Measurements from ENCODE around the gene WDR19. TPM values are rescaled to one million over a fixed set of nuclear protein-coding genes. Genes with fewer than 3 reads are reported as not detected.

Gene WDR19
- total RNA-seq, 1 experiment from 2014 or later = 23.3 TPM

- WGBS (ENCODE audit: extremely low coverage, insufficient read length, low lambda C conversion rate) = no CpG with 5 or more reads among the region's 2 CpGs
- H3K9me3 ChIP-seq (ENCODE audit: control insufficient read depth, low read depth, low read length) = no peaks in the 10 kb centered on the region
- no peak overlapping the region for H2BK120ac ChIP-seq (ENCODE audit: low read depth, low read length, poor library complexity, severe bottlenecking)
- Mint-ChIP-seq H3K27ac (no peak overlapping the region), H3K9me3 (no peaks in the 10 kb centered on the region), H3K4me1 (no peaks in the 10 kb centered on the region), H3K36me3 (ENCODE audit: insufficient read depth in 1 of 3, low read depth in 3 of 3) (peaks cover 4 to 18% (median 7%) of the 10 kb centered on the region in 3 experiments; a peak in 5 of 7 replicates), H3K27me3 (ENCODE audit: low read depth) (no peaks in the 10 kb centered on the region), H3K4me3 (no peak overlapping the region)
- H3K23ac ChIP-seq (ENCODE audit: insufficient read length, low read depth, low read length) = no peak overlapping the region
- H3K4ac ChIP-seq (ENCODE audit: low read depth, low read length) = no peak overlapping the region
- no peaks in the 10 kb centered on the region for H3K23me2 ChIP-seq (ENCODE audit: insufficient read length, low read depth, low read length, poor library complexity, severe bottlenecking)
- H2BK5ac ChIP-seq (ENCODE audit: insufficient read length, low read length) = no peak overlapping the region
- no peak overlapping the region for H2BK20ac ChIP-seq (ENCODE audit: low read depth, low read length, poor library complexity, severe bottlenecking)
- no peaks in the 10 kb centered on the region for H3K27me3 ChIP-seq (ENCODE audit: insufficient read depth, low read length)
- H4K5ac ChIP-seq (ENCODE audit: insufficient read length, low read depth, low read length) = no peak overlapping the region
- no peak overlapping the region for H3K4me2 ChIP-seq (ENCODE audit: insufficient read depth, insufficient read length, low read length)
- no peak overlapping the region for H2AK5ac ChIP-seq (ENCODE audit: insufficient read length, low read length)
- no peak overlapping the region for H4K91ac ChIP-seq (ENCODE audit: insufficient read length, low read depth, low read length)
- H2BK12ac ChIP-seq (ENCODE audit: insufficient read length, low read depth, low read length) = no peak overlapping the region
- no peaks in the 10 kb centered on the region for H3K79me2 ChIP-seq (ENCODE audit: insufficient read depth, low read length)
- no peak overlapping the region for H4K8ac ChIP-seq (replicated peaks; ENCODE audit: insufficient read length, low read depth, low read length)
- no peak overlapping the region for H3K56ac ChIP-seq (ENCODE audit: insufficient read length, low read depth, low read length)
- no peak overlapping the region for H3K9ac ChIP-seq (ENCODE audit: extremely low read depth, insufficient read length, low read length)
- DNase-seq = no peak
- no peaks in the 10 kb centered on the region for H4K20me1 ChIP-seq (ENCODE audit: control insufficient read depth, insufficient read depth, insufficient read length)
- no peak overlapping the region for H2AFZ ChIP-seq (ENCODE audit: low read length)
- TF ChIP-seq CTCF (conservative IDR thresholded peaks at IDR 0.05) = no peak
- no peaks in the 10 kb centered on the region for H3K79me1 ChIP-seq (ENCODE audit: insufficient read depth, low read depth, low read length, poor library complexity, severe bottlenecking)
- no peak overlapping the region for H3K14ac ChIP-seq (ENCODE audit: insufficient read depth, low read length)
- no peak overlapping the region for H3K18ac ChIP-seq (ENCODE audit: insufficient read length, low read depth, low read length)
- H3K27ac ChIP-seq (ENCODE audit: insufficient read length, low read depth, low read length) = no peak overlapping the region
- no peak overlapping the region for H2BK15ac ChIP-seq (ENCODE audit: low read depth, low read length)
- no peaks in the 10 kb centered on the region for H3K4me1 ChIP-seq (ENCODE audit: insufficient read depth, low read length)
- H3T11ph ChIP-seq (ENCODE audit: low read length) = no peak overlapping the region
Observed at GRCh38 chr4:39280770-39281169, 98.4 kb downstream of the WDR19 start.
